Ecto neural progenitor cell (in vitro differentiated cells): ENCODE measurements around the gene EN1.
A peak's percentile ranks its signal among the peaks of the same experiment; 100 is the strongest.

Experiments
- DNase-seq: peaks from one replicate; pipeline ENCODE4 v3.0.0-alpha.2; 2018; ENCODE audit warnings: low spot score

The EN1 gene

GRCh38 chr2:118842661-118843482 lies 4.6 kb downstream of the EN1 start:
- DNase-seq, result no peak

GRCh38 chr2:118841828-118842461 lies 5.5 kb downstream of the EN1 start:
- DNase-seq, result no peak

- no peak for DNase-seq
These were observed 6.0 kb downstream of the EN1 start for GRCh38 chr2:118841450-118841827.

- DNase-seq, result no peak
These were observed 8.6 kb downstream of the EN1 start for GRCh38 chr2:118838741-118839455.

GRCh38 chr2:118837621-118838020 lies 9.8 kb downstream of the EN1 start:
- no peak for DNase-seq

GRCh38 chr2:118837067-118837466 lies 10.4 kb downstream of the EN1 start:
- no peak for DNase-seq

GRCh38 chr2:118836411-118836930 lies 11.0 kb downstream of the EN1 start:
- no peak for DNase-seq

GRCh38 chr2:118835746-118836410 lies 11.6 kb downstream of the EN1 start:
- peak; percentile 80 for DNase-seq

- peak; percentile 72 for DNase-seq
These were observed 12.3 kb downstream of the EN1 start for GRCh38 chr2:118834901-118835745.

GRCh38 chr2:118834440-118834810 lies 13.0 kb downstream of the EN1 start:
- DNase-seq, result peak; percentile 55

- peak; percentile 59 for DNase-seq
These were observed 13.6 kb downstream of the EN1 start for GRCh38 chr2:118833716-118834439.

GRCh38 chr2:118832791-118833715 lies 14.4 kb downstream of the EN1 start:
- peak; percentile 63 for DNase-seq

GRCh38 chr2:118832071-118832790 lies 15.2 kb downstream of the EN1 start:
- DNase-seq, result no peak

GRCh38 chr2:118830881-118831280 lies 16.6 kb downstream of the EN1 start:
- DNase-seq, result no peak

- no peak for DNase-seq
These were observed 17.3 kb downstream of the EN1 start for GRCh38 chr2:118830118-118830517.

GRCh38 chr2:118826093-118826492 lies 21.4 kb downstream of the EN1 start:
- no peak for DNase-seq

- no peak for DNase-seq
These were observed 23.8 kb downstream of the EN1 start for GRCh38 chr2:118823633-118824032.

- no peak for DNase-seq
These were observed 24.9 kb downstream of the EN1 start for GRCh38 chr2:118822572-118822971.

GRCh38 chr2:118822015-118822414 lies 25.4 kb downstream of the EN1 start:
- DNase-seq, result no peak
